SH-SY5Y (cell line): ENCODE results near the gene MAN1A2.

ENCODE experiments used
- GATA2 ChIP-seq: IDR thresholded peaks from 2 replicates; pipeline ENCODE4 v1.6.1; 2011; ENCODE audit warnings: mild to moderate bottlenecking, low read depth, low read length
- GATA3 ChIP-seq: IDR thresholded peaks from 2 replicates; pipeline ENCODE4 v1.6.1; 2011; ENCODE audit warnings: low read depth, mild to moderate bottlenecking, low read length, moderate library complexity

GRCh38 chr1:117564227-117565075 is 197.2 kb downstream of the MAN1A2 start:
- TF ChIP-seq GATA2 (no peak), GATA3 (no peak)
